Cardiac muscle cell (in vitro differentiated cells and primary cell): ENCODE results near the gene CELF2. TPM values are rescaled to one million over a fixed set of nuclear protein-coding genes. Genes with fewer than 3 reads are reported as not detected.

Experiments used
- DNase-seq, 2 donors: peaks; one replicate each; pipeline versions ENCODE4 v3.0.0 to v3.0.0-alpha.2; 2010 to 2017; ENCODE audit warnings: low read depth in 1 of 2, low spot score in 1 of 2
- H3K27ac ChIP-seq: fragments of 200-600 bp; sonication (generic); 2 replicates; pipeline ENCODE4 v1.5.1; 2016
- H3K27me3 ChIP-seq: fragments of 200-600 bp; sonication (generic); 2 replicates; pipeline ENCODE4 v1.6.0; 2016; ENCODE audit warnings: control low read depth
- H3K36me3 ChIP-seq: fragments of 200-600 bp; sonication (generic); 2 replicates; pipeline ENCODE4 v1.5.1; 2016; ENCODE audit warnings: control low read depth
- H3K4me1 ChIP-seq: fragments of 200-600 bp; sonication (generic); 2 replicates; pipeline ENCODE4 v1.8.1; 2017; ENCODE audit warnings: low read depth, mild to moderate bottlenecking, mixed run types
- H3K4me3 ChIP-seq: fragments of 200-600 bp; sonication (generic); 2 replicates; pipeline ENCODE4 v1.5.1; 2016; ENCODE audit warnings: mild to moderate bottlenecking
- H3K9me3 ChIP-seq: fragments of 200-600 bp; sonication (generic); 2 replicates; pipeline ENCODE4 v1.5.1; 2017; ENCODE audit warnings: low read depth, mild to moderate bottlenecking, control low read depth
- polyA plus RNA-seq: library from polyadenylated mRNA; unstranded; fragments of >200 nt; fragmentation: Nextera tagmentation; extraction: Ambion mirVana; gene quantifications from 2 replicates; pipeline ENCODE4 v1.2.1, GENCODE V29; 2016
- total RNA-seq: library from RNA; depleted of rRNA; stranded (reverse); fragments of >200 nt; gene quantifications from 2 replicates; pipeline ENCODE4 v1.2.3, GENCODE V29; 2016
- TF ChIP-seq, protein P1 (sequence below): IDR thresholded peaks from 2 replicates; pipeline ENCODE4 v1.5.1; 2012; ENCODE audit warnings: low read depth, mild to moderate bottlenecking, low read length

CELF2 gene
- total and polyA plus RNA-seq, 2 experiments from 2014 or later = 66.9 to 82.7 TPM

DNA sequence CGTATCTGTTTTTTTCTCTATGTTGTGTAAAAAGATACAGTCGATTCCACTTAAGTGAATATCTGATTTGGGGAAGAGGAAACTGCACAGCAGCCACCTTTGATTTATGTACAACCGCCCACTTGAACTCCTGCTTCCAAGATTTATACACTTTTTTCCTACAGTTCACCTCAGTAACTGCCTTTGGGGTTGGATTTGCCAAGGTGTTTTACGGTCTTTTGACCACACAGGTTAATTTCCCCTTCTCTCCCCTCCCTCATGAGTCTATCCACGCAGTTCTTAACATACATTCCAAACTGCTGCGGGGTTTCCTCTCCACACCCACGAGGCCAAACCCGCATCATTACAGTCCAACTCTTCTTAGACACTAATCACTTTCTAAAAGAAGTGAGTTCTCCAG is 316.8 kb downstream of the CELF2 start:
- peaks cover 28% of the 10 kb centered on the region for H3K4me1 ChIP-seq
- no peak overlapping the region for H3K4me3 ChIP-seq
- no peaks in the 10 kb centered on the region for H3K27me3 ChIP-seq
- H3K9me3 ChIP-seq = no peaks in the 10 kb centered on the region
- TF ChIP-seq, protein P1, sequence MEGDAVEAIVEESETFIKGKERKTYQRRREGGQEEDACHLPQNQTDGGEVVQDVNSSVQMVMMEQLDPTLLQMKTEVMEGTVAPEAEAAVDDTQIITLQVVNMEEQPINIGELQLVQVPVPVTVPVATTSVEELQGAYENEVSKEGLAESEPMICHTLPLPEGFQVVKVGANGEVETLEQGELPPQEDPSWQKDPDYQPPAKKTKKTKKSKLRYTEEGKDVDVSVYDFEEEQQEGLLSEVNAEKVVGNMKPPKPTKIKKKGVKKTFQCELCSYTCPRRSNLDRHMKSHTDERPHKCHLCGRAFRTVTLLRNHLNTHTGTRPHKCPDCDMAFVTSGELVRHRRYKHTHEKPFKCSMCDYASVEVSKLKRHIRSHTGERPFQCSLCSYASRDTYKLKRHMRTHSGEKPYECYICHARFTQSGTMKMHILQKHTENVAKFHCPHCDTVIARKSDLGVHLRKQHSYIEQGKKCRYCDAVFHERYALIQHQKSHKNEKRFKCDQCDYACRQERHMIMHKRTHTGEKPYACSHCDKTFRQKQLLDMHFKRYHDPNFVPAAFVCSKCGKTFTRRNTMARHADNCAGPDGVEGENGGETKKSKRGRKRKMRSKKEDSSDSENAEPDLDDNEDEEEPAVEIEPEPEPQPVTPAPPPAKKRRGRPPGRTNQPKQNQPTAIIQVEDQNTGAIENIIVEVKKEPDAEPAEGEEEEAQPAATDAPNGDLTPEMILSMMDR = no peak
- H3K36me3 ChIP-seq = peaks cover 1% of the 10 kb centered on the region
- H3K27ac ChIP-seq = peak overlapping the region; percentile 85
- DNase-seq = no peak

DNA sequence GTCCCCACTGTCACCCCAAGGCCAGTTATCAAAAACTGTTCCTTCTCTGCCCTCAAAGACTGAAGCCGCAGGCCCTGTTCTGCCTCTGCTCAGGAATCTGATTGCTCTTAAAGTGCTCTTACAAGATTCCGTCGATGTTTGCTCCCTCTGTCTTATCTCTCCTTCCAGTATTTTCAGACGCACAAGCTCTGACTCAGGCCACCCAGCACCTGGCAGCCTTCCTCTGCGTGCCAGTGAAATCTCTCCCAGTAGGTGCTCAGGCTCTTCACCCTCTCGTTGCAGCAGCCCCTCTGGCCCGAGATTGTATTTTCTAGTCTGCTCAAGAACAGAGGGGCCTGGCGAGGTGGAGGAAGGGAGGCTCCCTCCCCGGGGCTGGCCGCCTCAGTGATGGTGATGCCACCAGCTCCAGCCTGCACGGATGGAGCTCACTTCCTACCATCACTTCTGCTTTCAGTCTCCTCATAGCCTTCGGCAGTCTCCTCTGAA is 317.5 kb downstream of the CELF2 start:
- peak; percentile 53 to 77 for DNase-seq
- TF ChIP-seq, protein P1 = no peak
- Histone ChIP-seq H3K4me1 (peaks cover 29% of the 10 kb centered on the region), H3K9me3 (no peaks in the 10 kb centered on the region), H3K27ac (peak overlapping the region; percentile 85), H3K4me3 (no peak overlapping the region), H3K36me3 (no peaks in the 10 kb centered on the region), H3K27me3 (no peaks in the 10 kb centered on the region)

DNA sequence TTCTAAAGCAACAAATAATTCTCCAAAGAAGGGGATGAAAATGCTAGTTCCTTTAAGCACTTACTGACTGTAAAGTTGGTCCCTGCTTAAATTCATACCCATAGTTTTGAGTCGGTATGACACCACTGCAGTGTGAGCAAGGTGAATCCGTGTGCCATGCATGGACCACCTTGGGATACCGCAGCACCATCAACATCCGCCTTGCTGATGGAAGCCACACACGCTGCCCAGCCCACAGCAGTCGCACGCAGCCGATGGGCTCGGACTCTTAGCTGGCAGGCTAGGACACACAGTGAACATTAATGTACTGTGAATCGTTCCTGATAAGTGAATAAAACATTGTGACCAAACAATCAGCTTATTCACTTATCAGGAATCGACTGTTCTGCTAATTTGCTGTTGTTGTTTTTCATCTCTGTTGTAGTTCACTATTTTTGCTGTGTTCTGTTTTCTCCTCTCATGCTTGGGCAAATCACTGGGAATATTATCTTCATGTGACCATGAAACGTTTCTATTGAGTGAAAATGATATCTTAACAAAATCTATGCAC is 318.3 kb downstream of the CELF2 start:
- H3K4me1 ChIP-seq = peaks cover 29% of the 10 kb centered on the region
- DNase-seq = no peak

DNA sequence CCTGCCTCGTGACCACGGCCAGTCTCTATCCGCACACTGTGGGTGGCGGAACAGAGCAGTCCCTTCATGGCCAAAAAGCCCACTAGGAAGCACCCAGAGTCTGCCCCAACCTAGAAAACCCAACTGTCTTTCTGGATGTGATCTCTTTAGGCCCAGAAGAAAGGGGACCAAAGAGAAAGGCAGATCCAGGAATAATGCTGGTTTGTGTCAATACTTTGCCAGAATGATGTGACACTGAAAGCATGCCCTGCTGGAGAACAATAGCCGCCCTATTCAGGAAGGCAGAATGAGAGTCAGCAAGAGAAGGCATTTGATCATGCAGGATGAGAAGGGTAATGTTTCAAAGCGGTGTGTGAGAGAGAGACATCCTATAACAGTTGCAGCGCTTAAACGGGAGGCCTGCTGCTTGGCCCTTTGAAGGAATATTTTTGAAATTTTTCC is 319.1 kb downstream of the CELF2 start:
- DNase-seq = no peak
- Histone ChIP-seq H3K27ac (peak overlapping the region; percentile 72), H3K9me3 (no peaks in the 10 kb centered on the region), H3K4me1 (peaks cover 29% of the 10 kb centered on the region), H3K27me3 (no peaks in the 10 kb centered on the region), H3K36me3 (no peaks in the 10 kb centered on the region), H3K4me3 (no peak overlapping the region)
- TF ChIP-seq, protein P1 = no peak

More for the DNA sequence above, 318.3 kb downstream of the CELF2 start:
- H3K36me3 ChIP-seq = no peaks in the 10 kb centered on the region
- H3K27ac ChIP-seq = peak overlapping the region; percentile 85
- TF ChIP-seq, protein P1 = no peak
- H3K4me3 ChIP-seq = no peak overlapping the region
- no peaks in the 10 kb centered on the region for H3K27me3 ChIP-seq
- no peaks in the 10 kb centered on the region for H3K9me3 ChIP-seq

DNA sequence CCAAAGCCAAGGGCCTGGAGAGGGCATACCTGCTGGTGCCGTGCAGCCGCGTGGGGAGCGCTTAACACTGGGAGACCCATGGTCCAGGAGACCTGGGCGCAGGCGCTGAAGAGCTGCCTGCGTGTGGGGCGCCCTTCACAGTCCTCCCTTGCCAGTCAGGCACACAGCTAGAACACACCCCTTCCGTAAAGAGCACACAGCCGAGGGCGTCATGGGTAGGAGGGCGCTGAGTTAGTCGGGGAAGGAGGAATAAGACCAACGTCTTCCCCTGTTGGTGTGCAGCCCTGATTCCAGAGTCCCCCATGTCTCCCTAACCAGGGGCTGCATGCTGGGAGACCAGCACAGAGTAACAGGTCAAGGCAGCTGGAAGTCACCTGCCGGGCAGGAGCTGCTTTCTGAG is 319.8 kb downstream of the CELF2 start:
- DNase-seq = no peak
- Histone ChIP-seq H3K36me3 (no peaks in the 10 kb centered on the region), H3K4me1 (peaks cover 29% of the 10 kb centered on the region), H3K4me3 (no peak overlapping the region), H3K9me3 (no peaks in the 10 kb centered on the region), H3K27ac (peak overlapping the region; percentile 72), H3K27me3 (no peaks in the 10 kb centered on the region)
- TF ChIP-seq, protein P1 = no peak
